GM19351 (cell line): ENCODE data around the gene OLIG3.

ENCODE experiments used
- ATAC-seq: cut with Tn5 transposase; IDR thresholded peaks from one replicate; pipeline ENCODE4 v1.9.1; 2021; ENCODE audit warnings: mild to moderate bottlenecking, moderate library complexity; ENCODE audit not compliant: unreplicated experiment

Gene OLIG3

GRCh38 chr6:137494281-137494987, at the start of gene OLIG3:
OLIG3 (minus strand) TSS chr6:137494394; CDS start chr6:137494170, 224 bp downstream.
- ATAC-seq: no peak

- ATAC-seq: no peak
Measured at GRCh38 chr6:137543114-137543513, 48.9 kb upstream of the OLIG3 start.

- ATAC-seq: no peak
Measured at GRCh38 chr6:137542713-137543112, 48.5 kb upstream of the OLIG3 start.

- no peak for ATAC-seq
Measured at GRCh38 chr6:137541534-137542063, 47.4 kb upstream of the OLIG3 start.

GRCh38 chr6:137536104-137536773, 42.0 kb upstream of the OLIG3 start:
- no peak for ATAC-seq

- no peak for ATAC-seq
Measured at GRCh38 chr6:137531376-137532092, 37.3 kb upstream of the OLIG3 start.

GRCh38 chr6:137530404-137530803, 36.2 kb upstream of the OLIG3 start:
- ATAC-seq: no peak

GRCh38 chr6:137522831-137523230, 28.6 kb upstream of the OLIG3 start:
- ATAC-seq: no peak

- no peak for ATAC-seq
Measured at GRCh38 chr6:137522198-137522798, 28.1 kb upstream of the OLIG3 start.

GRCh38 chr6:137520520-137520919, 26.3 kb upstream of the OLIG3 start:
- no peak for ATAC-seq

- ATAC-seq: no peak
Measured at GRCh38 chr6:137519629-137520176, 25.5 kb upstream of the OLIG3 start.

- ATAC-seq: no peak
Measured at GRCh38 chr6:137518386-137518983, 24.3 kb upstream of the OLIG3 start.

- ATAC-seq: no peak
Measured at GRCh38 chr6:137514418-137514817, 20.2 kb upstream of the OLIG3 start.

- no peak for ATAC-seq
Measured at GRCh38 chr6:137512757-137513605, 18.8 kb upstream of the OLIG3 start.

GRCh38 chr6:137510923-137511322, 16.7 kb upstream of the OLIG3 start:
- no peak for ATAC-seq

- no peak for ATAC-seq
Measured at GRCh38 chr6:137498481-137499190, 4.4 kb upstream of the OLIG3 start.

- no peak for ATAC-seq
Measured at GRCh38 chr6:137497721-137498463, 3.7 kb upstream of the OLIG3 start.
